Upper lobe of right lung (tissue), 1 donor: Measurements from ENCODE around the gene POLR1D. TPM values are rescaled to one million over a fixed set of nuclear protein-coding genes. Genes with fewer than 3 reads are reported as not detected.

Experiments used
- ATAC-seq: fragments of 200-7000 bp; cut with Tn5 transposase; one replicate; pipeline ENCODE4 v1.9.1; 2020; ENCODE audit warnings: mild to moderate bottlenecking, moderate library complexity
- DNase-seq: peaks from one replicate; pipeline ENCODE4 v3.0.0-alpha.2; 2020
- H3K27ac ChIP-seq: fragments of 200-600 bp; one replicate; pipeline ENCODE4 v1.8.0; 2022
- H3K27me3 ChIP-seq: fragments of 200-600 bp; one replicate; pipeline ENCODE4 v1.8.0; 2022; ENCODE audit warnings: mild to moderate bottlenecking
- H3K36me3 ChIP-seq: fragments of 200-600 bp; one replicate; pipeline ENCODE4 v1.8.0; 2022
- H3K4me1 ChIP-seq: fragments of 200-600 bp; one replicate; pipeline ENCODE4 v1.8.0; 2022
- H3K4me3 ChIP-seq: fragments of 200-600 bp; one replicate; pipeline ENCODE4 v1.8.0; 2022; ENCODE audit warnings: mild to moderate bottlenecking
- H3K9me3 ChIP-seq: fragments of 200-600 bp; one replicate; pipeline ENCODE4 v1.8.0; 2022
- intact Hi-C: fragments of 100-400 bp; cut with DNase I; formaldehyde crosslinking; loops from one replicate; pipeline ENCODE4 v1.11.0; 2022
- total RNA-seq: library from RNA; stranded (reverse); fragmentation: NEBNext Ultra II Directional; extraction: Animal tissue kit (Norgen Biotek cat#: 25700); gene quantifications from one replicate; pipeline ENCODE4 v1.2.1, GENCODE V29; 2021
- TF ChIP-seq, protein P1 (sequence below): fragments of 200-600 bp; IDR thresholded peaks from one replicate; pipeline ENCODE4 v1.8.0; 2022; ENCODE audit warnings: antibody characterized with exemption
- donor health status: DM: no; HTN: yes; CAD: no; lungs with severe emphysema.

POLR1D gene
- total RNA-seq, 1 donor from 2014 or later = 114 TPM

DNA sequence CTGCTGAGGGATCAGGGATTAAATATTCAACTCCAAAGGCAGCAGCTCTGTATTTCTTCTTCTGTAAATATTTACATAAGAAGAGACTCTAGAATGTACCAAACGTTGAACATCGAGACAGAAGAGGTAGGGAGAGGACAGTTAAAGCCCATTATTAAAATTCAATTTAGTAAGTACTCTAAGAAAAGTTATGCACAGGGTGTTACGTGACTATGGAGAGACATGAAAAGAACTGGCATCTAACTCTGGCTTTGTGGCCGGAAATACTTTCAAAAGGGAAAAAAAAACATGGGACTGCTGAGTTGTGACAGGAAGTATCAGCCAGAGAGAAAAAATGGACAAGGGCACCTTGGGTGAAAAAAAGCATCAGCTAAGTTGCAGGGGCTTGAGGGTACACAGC lies 38.0 kb upstream of the POLR1D start:
- intact Hi-C loops = no loop called here
- no peak for ATAC-seq

DNA sequence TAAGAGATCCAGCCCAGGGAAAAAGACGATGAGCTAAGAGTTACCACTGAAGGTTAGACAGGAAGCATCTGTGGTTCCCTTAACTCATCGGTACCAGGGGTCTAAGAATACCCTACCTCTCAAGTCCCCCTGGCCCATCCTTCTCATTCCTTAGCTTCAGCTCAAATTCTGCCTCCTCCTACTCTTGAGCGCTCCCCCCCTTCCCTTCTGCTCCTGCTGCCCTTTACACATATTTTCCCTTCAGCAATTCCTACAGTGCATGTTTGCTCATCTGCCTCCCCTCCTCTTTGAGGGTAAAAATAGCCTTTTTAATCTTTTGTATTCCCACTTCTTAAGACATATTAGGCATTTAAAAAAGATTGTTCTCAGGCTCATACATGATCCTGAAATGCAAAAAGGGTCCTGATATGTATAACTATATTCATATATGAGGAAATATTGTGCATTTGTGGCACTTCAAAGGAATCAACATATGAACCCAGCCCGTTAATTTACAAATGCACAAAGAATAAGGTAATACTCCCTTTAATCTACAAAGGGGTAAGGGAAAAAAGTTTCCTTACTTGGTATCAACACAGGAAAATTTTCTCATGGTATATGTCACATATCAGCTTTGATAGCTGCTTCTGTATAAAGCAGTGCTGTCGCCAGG lies 34.5 kb upstream of the POLR1D start:
- intact Hi-C loops = no loop called here
- DNase-seq (no peak), ATAC-seq (no peak)
- Histone ChIP-seq H3K4me1 (peaks cover 10% of the 10 kb centered on the region), H3K4me3 (no peak overlapping the region), H3K27me3 (no peaks in the 10 kb centered on the region), H3K27ac (no peak overlapping the region), H3K36me3 (no peaks in the 10 kb centered on the region), H3K9me3 (no peaks in the 10 kb centered on the region)
- TF ChIP-seq, protein P1, sequence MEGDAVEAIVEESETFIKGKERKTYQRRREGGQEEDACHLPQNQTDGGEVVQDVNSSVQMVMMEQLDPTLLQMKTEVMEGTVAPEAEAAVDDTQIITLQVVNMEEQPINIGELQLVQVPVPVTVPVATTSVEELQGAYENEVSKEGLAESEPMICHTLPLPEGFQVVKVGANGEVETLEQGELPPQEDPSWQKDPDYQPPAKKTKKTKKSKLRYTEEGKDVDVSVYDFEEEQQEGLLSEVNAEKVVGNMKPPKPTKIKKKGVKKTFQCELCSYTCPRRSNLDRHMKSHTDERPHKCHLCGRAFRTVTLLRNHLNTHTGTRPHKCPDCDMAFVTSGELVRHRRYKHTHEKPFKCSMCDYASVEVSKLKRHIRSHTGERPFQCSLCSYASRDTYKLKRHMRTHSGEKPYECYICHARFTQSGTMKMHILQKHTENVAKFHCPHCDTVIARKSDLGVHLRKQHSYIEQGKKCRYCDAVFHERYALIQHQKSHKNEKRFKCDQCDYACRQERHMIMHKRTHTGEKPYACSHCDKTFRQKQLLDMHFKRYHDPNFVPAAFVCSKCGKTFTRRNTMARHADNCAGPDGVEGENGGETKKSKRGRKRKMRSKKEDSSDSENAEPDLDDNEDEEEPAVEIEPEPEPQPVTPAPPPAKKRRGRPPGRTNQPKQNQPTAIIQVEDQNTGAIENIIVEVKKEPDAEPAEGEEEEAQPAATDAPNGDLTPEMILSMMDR = no peak

More for the DNA sequence above, 38.0 kb upstream of the POLR1D start:
- H3K4me1 ChIP-seq = peaks cover 10% of the 10 kb centered on the region
- H3K27ac ChIP-seq = no peak overlapping the region
- H3K4me3 ChIP-seq = no peak overlapping the region
- no peaks in the 10 kb centered on the region for H3K27me3 ChIP-seq
- no peaks in the 10 kb centered on the region for H3K9me3 ChIP-seq
- TF ChIP-seq, protein P1 = no peak
- H3K36me3 ChIP-seq = peaks cover 11% of the 10 kb centered on the region
- no peak for DNase-seq

DNA sequence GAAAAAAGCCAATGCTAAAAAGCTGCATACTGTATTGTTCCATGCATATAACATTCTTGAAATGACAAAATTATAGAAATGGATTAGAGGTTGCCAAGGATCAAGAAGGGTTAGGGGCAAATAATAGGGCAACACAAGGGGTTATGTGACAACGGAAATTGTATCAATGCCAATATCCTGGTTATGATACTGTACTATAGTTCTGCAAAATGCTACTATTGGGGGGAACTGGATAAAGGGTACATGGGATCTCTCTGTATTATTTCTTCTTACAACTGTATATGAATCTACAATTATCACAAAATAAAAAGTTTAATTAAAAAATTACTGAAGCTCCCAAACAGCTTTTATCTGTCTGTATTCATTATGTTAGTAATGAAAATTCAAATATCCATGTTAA lies 33.3 kb upstream of the POLR1D start:
- H3K9me3 ChIP-seq = no peaks in the 10 kb centered on the region
- no peak for DNase-seq
- ATAC-seq = no peak
- no peak overlapping the region for H3K27ac ChIP-seq
- H3K36me3 ChIP-seq = no peaks in the 10 kb centered on the region
- TF ChIP-seq, protein P1 = no peak
- intact Hi-C loops = no loop called here
- H3K4me3 ChIP-seq = no peak overlapping the region
- H3K4me1 ChIP-seq = peaks cover 9% of the 10 kb centered on the region
- H3K27me3 ChIP-seq = no peaks in the 10 kb centered on the region

DNA sequence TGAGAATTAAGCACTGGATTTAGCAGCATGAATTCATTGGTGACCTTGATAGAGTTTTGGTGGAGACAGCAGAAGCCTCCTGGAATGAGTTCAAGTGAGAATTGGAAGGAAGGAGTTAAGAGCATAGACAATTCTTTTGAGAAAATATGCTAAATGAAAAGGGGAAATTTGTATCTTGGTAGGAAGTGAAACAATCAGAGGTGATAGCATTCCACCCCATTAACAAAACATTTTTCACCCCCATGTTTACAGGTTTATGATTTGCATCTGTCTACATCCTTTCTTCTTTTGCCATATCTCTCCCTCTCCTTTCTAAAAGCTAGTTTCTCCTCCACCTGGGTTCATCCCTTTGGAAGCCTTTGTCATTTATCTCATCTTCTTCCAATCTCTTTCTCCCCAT lies 28.8 kb upstream of the POLR1D start:
- Histone ChIP-seq H3K4me3 (no peak overlapping the region), H3K27ac (no peak overlapping the region), H3K36me3 (no peaks in the 10 kb centered on the region), H3K9me3 (no peaks in the 10 kb centered on the region), H3K27me3 (no peaks in the 10 kb centered on the region), H3K4me1 (peaks cover 7% of the 10 kb centered on the region)
- TF ChIP-seq, protein P1 = no peak
- DNase-seq (no peak), ATAC-seq (no peak)
- intact Hi-C loops = no loop called here

DNA sequence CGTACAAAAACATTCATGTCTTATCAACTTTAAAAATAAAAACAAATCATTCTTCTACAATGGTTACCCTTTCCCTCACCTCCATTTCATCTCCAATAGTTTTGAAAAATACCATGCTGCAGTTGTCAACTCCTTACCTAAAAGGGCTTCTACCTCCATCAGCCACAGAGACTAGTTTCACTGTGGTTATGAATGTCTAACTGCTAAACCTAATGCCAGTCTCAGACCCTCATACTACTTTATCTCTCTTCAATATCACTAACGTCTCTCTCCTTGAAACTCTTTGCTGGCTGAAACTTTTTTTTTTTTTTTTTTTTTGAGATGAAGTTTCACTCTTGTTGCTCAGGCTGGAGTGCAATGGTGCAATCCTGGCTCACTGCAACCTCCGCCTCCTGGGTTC lies 28.4 kb upstream of the POLR1D start:
- Histone ChIP-seq H3K36me3 (no peaks in the 10 kb centered on the region), H3K4me1 (peaks cover 7% of the 10 kb centered on the region), H3K27ac (no peak overlapping the region), H3K4me3 (no peak overlapping the region), H3K9me3 (no peaks in the 10 kb centered on the region), H3K27me3 (no peaks in the 10 kb centered on the region)
- DNase-seq (no peak), ATAC-seq (no peak)
- intact Hi-C loops = no loop called here
- TF ChIP-seq, protein P1 = no peak
